Neural cell (in vitro differentiated cells): Measurements from ENCODE around the gene GSDME.

Source experiments
- EP300 ChIP-seq: fragments of 450-650 bp; conservative IDR thresholded peaks from 2 replicates; pipeline ENCODE4 v1.6.1; 2014; ENCODE audit warnings: antibody characterized with exemption, mild to moderate bottlenecking, moderate library complexity; ENCODE audit not compliant: poor library complexity, severe bottlenecking
- EZH2 ChIP-seq: fragments of 200-600, 300-800 bp; shearing (Covaris generic), sonication (generic); IDR thresholded peaks from 2 replicates; pipeline ENCODE4 v1.6.1; 2014; ENCODE audit warnings: antibody characterized with exemption, low read length, borderline replicate concordance, mild to moderate bottlenecking; ENCODE audit not compliant: insufficient read depth, poor library complexity, severe bottlenecking
- RAD21 ChIP-seq: fragments of 450-650 bp; conservative IDR thresholded peaks from 2 replicates; pipeline ENCODE4 v1.6.1; 2014; ENCODE audit warnings: antibody characterized with exemption, mild to moderate bottlenecking, moderate library complexity
- TAF1 ChIP-seq: IDR thresholded peaks from 2 replicates; pipeline ENCODE4 v1.6.1; 2012; ENCODE audit warnings: low read depth
- TF ChIP-seq, protein P1 (sequence below): fragments of 450-650 bp; IDR thresholded peaks from 2 replicates; pipeline ENCODE4 v1.5.1; 2014; ENCODE audit warnings: antibody characterized with exemption, mild to moderate bottlenecking, moderate library complexity; ENCODE audit not compliant: poor library complexity, severe bottlenecking

DNA sequence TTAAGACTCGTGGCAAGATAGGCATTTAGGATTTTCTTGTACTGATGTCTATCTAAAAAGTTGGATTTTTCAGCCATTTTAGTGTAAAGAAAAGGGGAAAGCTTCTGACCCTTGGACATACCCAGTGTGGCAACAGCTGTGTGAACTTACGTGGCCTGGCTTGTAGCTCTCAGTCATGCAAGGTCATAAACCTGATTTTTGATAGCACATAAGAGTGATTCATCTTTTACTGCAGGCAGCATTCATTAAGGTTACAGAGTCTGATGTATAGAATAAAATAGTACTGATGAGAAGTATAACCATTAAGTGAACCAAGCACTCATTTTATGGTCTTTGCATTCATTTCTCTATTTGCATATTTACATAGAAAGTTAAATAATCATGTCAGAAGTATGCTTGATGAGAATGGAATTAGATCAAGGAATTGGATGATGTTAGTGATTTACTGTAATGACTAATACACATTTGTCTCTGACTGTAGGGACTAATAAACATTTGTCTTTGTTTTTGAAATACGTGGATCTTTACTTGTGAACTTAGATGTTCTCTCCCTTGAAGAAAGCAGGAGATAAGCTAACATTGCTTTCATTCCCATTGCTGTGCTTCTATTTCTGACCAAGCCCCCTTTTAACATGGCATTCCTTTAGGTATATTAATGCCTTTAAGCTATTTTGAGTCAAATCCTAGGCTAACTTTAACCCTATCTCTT is 88.2 kb downstream of the GSDME start:
- TF ChIP-seq, protein P1, sequence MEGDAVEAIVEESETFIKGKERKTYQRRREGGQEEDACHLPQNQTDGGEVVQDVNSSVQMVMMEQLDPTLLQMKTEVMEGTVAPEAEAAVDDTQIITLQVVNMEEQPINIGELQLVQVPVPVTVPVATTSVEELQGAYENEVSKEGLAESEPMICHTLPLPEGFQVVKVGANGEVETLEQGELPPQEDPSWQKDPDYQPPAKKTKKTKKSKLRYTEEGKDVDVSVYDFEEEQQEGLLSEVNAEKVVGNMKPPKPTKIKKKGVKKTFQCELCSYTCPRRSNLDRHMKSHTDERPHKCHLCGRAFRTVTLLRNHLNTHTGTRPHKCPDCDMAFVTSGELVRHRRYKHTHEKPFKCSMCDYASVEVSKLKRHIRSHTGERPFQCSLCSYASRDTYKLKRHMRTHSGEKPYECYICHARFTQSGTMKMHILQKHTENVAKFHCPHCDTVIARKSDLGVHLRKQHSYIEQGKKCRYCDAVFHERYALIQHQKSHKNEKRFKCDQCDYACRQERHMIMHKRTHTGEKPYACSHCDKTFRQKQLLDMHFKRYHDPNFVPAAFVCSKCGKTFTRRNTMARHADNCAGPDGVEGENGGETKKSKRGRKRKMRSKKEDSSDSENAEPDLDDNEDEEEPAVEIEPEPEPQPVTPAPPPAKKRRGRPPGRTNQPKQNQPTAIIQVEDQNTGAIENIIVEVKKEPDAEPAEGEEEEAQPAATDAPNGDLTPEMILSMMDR = no peak
- no peak for TF ChIP-seq EZH2
- TF ChIP-seq EP300 = no peak
- TF ChIP-seq TAF1 = no peak
- no peak for TF ChIP-seq RAD21
